ENCODE data around the gene TAS1R3. TPM values are rescaled to one million over a fixed set of nuclear protein-coding genes. Genes with fewer than 3 reads are reported as not detected.
A peak's percentile ranks its signal among the peaks of the same experiment; 100 is the strongest.

Gene TAS1R3
- polyA plus RNA-seq, 3 donors = 0.21 to 0.29 (median 0.24) TPM

DNA sequence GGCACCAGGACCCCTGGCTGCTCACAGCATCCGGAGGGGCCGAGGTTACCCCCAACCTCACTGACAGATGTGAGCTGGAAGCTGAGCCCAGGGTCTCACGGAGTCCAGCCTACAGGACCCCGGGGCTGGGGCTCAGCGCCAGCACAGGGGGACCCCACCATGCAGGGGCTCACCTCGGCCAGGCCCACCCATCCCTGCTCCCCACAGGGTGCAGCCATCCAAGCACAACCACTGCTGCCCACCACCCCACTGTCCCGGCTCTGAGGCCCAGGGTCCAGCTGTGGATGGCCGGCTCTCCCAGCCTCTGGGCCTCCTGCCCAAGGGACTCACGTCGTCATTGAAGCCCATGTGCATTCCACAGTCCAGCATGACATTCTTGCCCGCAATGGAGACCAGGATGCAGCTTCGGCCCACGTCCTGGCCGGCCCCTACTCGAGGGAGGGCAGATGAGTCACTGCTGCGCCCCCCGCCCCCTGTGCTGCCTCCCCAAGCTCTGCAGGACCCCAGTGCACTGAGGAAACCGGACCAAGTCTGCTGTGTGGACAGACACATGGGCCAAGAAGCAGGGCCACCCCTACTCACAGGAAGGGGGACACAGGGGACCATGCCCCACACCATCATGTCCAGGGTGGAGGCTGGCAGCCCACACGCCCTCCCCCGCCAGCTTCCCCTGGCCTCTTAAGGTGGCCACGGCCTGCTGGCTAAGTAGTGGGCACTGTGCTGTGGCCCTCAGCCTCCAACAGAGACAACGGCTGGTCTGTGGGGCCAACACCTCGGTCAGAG is 10.2 kb upstream of the TAS1R3 start:
- DNase-seq (ENCODE audit: low read depth in 3 of 3, low spot score in 2 of 3) = no peak

DNA sequence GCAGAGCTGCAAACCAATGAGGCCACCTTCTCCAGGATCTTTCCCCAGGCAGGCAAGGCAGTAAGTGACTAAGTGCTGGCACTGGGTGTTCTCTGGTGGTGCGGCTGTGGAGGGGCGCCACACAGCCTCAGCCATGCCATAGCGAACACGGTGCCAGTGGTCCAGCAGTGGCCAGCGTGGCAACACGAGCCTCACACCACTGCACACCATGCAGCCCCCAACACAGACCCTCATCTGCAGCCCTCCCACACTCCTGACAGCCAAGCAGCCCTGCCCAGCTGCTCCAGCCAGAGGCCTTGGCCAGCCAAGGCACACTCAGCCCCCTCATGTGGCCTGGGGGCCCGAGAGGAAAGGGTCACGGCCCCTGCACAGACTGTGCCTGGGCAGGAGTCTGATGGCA is 9.6 kb upstream of the TAS1R3 start:
- no peak for DNase-seq (ENCODE audit: low read depth in 3 of 3, low spot score in 2 of 3)

DNA sequence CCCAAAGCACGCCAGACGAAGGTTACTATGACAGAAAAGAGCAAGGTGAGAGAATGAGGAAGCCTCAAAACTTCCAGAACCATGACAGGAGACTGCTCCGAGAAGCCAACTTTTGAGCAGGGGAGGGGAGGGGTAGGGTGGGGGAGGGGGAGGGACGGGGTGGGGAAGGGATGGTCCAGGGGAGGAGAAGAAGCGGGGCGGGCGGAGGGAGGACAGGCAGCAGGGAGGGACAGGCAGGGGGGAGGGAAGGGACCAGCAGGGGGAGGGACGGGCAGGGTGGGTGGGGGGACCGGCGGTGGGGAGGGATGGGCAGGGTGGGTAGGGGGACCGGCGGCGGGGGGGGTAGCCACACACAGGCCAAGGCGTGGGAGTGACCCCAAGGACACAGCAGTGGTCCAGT is 8.7 kb upstream of the TAS1R3 start:
- no peak for DNase-seq (ENCODE audit: low read depth in 3 of 3, low spot score in 2 of 3)

DNA sequence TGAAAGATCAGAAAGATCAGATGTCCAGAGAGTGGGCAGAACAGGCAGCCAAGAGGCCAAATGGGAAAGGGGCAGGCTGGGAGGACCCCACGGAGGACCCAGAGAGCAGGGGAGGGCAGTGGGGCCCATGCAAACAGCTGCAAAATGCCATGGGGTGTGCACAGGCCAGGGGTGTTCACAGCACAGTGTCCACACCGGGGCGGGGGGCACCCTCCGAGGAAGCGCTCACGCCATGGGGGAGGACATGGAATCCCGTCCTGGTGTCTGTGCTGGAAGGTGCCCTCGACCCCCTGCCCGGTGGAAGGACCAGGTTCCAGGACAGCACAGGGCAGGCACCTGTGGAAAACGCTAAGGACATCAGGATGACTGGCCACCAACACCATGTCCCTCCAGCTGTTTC is 8.1 kb upstream of the TAS1R3 start:
- DNase-seq (ENCODE audit: low read depth in 3 of 3, low spot score in 2 of 3) = no peak

DNA sequence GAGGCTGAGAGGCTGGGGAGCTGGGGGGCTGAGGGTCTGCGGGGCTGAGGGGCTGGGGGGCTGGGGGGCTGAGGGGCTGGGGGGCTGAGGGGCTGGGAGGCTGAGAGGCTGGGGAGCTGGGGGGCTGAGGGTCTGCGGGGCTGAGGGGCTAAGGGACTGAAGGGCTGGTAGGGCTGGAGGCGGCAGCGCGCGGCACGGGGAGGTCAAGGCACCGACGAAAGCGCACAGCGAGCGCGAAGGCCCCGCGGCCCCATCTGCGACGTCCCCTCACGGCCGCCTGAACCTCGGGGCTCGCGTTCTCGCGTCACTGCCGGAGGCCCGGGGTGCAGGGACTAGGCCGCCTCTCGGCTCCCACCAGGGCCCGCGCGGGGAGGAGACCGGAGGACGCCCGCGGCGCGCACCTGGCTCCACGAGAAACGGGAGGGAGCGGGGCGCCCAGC is 7.0 kb upstream of the TAS1R3 start:
- no peak for DNase-seq (ENCODE audit: low read depth in 3 of 3, low spot score in 2 of 3)

DNA sequence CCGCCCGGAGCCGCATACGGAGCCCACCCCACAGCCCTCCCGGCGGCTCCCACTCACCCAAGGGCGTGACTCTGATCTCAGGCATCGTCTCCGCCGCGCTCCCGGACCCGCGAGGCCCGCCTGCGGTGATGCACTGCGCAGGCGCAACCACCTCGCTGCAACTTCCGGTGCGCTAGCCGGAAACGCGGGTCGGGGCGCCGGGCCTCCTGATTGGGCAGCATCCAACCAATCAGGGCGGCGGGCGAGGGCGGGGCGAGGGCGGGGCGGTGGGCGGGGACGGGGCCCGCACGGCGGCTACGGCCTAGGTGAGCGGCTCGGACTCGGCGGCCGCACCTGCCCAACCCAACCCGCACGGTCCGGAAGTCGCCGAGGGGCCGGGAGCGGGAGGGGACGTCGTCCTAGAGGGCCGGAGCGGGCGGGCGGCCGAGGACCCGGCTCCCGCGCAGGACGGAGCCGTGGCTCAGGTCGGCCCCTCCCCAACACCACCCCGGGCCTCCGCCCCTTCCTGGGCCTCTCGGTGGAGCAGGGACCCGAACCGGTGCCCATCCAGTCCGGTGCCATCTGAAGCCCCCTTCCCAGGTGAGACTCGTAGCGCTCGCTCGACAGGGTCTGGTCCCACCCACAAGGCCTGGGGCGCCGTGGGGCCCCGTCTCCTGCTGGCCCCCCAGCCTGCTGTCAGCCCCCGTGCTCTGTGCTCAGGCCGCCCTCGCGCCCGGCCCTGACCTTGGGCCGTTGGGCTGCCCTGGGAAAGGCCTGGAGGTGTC is 6.4 kb upstream of the TAS1R3 start, which contains the start of the genes CPTP and INTS11:
CPTP (plus strand) TSS at position 279 of the 764 bp plus-strand sequence. CDS start 2,109 bp downstream, outside the sequence.
INTS11 (minus strand) TSS at position 137 of the 764 bp plus-strand sequence; CDS start at position 85, 52 bp downstream.
- peak in 2 of 3 donors; percentile 76 to 78 for DNase-seq (ENCODE audit: low read depth in 3 of 3, low spot score in 2 of 3)

DNA sequence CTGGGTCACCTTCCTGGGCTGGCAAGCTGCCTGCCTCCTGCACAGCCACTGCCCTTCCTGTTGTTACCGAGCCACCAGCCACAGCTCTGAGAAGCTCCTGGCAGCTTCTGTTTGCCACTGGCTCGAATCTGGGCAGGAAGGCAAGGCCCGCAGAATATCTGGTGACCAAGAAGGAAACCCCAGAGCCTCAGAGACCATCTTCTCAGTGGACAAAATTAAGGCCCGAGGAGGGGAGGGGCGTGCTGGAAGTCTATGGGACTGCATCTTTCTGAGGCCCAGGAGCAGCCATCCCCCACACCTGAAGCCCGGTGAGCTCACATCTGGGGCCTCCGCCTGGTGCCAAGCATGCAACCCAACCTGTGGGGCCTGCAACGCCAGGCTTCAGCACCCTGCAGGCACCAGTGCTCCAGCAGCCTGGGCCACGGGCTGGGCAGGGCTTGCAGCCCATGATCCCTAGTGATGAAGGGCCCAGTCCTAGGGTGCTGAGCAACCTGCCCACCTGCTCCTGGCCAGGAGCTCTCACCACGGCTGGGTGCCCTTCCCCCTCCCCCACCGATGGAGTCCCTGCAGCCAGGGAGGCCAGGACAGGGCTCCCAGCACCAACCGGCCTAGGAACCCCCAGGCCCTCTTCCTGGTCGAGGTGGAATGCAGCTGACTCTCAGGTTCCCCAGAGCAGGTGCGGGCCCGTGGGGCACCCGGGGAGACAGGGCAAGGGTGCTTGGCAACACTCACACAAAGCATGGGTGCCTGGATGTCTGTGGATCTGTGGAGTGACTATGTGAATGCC is 5.6 kb upstream of the TAS1R3 start:
- no peak for DNase-seq (ENCODE audit: low read depth in 3 of 3, low spot score in 2 of 3)

DNA sequence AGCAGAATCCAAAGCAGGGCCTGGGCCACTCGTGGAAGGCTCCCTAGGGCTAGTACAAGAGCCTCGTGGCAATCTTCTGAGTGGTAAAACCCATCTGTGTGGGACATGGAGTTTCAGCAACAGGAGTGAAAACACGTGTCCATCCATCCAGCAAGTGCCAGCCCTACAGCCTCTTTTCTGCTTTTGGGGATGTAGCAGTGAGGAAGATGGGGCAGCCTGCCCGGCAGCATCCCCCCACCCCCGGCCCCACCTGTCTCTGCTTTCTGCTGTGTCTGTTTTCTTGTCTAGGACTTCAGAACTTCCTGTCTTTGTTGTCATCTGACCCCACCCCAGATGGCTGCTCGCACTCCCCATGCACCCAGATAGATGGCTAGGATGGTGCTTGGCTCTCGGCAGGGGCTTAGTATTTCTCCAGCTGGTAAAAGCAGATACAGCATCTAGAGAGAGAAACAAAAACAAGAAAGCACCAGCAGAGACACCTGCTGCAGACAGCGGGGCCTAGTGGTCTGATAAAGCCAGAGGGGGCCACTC is 4.9 kb upstream of the TAS1R3 start:
- DNase-seq (ENCODE audit: low read depth in 3 of 3, low spot score in 2 of 3) = no peak

DNA sequence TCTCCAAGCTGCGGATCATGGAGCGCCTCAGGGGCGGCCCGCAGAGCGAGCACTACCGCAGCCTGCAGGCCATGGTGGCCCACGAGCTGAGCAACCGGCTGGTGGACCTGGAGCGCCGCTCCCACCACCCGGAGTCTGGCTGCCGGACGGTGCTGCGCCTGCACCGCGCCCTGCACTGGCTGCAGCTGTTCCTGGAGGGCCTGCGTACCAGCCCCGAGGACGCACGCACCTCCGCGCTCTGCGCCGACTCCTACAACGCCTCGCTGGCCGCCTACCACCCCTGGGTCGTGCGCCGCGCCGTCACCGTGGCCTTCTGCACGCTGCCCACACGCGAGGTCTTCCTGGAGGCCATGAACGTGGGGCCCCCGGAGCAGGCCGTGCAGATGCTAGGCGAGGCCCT is 3.8 kb upstream of the TAS1R3 start:
- no peak for DNase-seq (ENCODE audit: low read depth in 3 of 3, low spot score in 2 of 3)

DNA sequence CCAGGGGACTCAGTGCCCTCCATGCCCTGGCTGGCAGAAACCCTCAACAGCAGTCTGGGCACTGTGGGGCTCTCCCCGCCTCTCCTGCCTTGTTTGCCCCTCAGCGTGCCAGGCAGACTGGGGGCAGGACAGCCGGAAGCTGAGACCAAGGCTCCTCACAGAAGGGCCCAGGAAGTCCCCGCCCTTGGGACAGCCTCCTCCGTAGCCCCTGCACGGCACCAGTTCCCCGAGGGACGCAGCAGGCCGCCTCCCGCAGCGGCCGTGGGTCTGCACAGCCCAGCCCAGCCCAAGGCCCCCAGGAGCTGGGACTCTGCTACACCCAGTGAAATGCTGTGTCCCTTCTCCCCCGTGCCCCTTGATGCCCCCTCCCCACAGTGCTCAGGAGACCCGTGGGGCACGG is 2.8 kb upstream of the TAS1R3 start:
- no peak for DNase-seq (ENCODE audit: low read depth in 3 of 3, low spot score in 2 of 3)

DNA sequence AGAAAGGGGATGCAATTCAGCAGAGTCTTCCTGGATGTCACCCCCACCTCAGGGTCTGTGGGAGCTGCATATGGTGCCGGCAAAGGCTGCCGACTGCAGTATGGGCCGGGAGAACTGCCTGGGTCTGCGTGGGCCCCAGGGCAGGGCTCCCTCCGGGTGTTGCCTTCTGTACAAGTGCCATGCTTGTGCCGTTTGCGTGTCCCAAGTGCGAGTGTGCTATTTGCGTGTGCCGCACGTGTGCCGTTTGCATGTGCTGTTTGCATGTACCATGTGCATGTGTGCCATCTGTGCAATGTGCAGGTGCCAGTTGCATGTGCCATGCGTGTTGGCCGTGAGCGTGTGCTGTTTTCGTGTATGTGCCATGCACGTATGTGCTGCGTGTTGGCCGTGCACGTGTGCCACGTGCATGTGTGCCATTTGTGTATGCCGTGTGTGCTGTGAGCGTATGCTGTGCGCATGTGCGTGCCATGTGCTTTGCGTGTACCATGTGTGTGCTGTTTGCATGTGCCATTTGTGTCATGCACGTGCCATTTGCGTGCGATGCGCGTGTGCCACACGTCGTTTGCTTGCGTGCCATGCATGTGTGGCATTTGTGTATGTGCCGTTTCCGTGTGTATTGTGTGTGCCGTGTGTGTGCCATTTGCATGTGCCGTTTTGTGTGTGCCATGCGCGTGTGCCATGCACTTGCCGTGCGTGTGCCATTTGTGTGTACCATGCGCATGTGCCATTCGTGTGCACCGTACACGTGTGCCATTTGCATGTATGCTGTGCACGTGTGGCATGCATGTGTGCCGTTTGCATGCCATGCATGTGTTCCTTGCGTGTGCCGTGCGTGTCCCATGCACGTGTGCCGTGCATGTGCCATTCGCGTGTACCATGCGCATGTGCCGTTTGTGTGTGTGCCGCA is 1.5 kb upstream of the TAS1R3 start:
- DNase-seq (ENCODE audit: low read depth in 3 of 3, low spot score in 2 of 3) = no peak

DNA sequence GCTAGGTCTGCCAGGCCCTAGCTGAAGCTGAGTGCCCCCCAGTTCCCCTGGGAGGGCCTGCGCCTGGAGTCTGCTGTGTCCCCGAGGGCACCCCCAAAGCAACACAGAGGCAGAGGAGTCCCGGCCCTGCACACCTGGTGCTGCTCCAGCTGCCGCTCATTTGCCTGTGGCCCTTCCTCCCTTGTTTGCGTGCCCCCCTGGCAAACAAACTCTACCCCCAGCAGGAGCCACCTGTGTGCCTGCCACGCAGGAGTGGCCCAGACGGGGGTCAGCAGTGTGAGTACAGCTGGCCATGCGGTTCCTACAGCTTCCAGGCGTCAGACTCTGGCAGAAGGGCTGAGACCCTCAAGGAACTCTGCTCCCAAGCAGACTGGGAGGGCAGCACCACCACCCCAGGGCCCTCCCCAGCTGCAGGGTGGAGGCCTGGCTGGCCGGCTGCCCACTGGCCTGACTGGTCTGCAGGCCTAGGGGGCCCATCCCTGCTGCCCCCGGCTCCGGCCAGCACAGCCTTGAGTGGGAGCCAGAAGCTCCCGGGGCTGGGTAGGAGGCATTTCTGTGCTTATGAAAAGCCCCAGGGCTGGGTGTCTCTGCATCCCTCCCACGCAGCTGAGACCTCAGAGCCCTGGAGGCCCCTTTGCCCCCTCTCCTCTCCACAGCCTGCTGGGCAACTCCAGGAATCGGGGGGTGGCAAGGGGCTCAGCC is 563 bp upstream of the TAS1R3 start:
- DNase-seq (ENCODE audit: low read depth in 3 of 3, low spot score in 2 of 3) = no peak

DNA sequence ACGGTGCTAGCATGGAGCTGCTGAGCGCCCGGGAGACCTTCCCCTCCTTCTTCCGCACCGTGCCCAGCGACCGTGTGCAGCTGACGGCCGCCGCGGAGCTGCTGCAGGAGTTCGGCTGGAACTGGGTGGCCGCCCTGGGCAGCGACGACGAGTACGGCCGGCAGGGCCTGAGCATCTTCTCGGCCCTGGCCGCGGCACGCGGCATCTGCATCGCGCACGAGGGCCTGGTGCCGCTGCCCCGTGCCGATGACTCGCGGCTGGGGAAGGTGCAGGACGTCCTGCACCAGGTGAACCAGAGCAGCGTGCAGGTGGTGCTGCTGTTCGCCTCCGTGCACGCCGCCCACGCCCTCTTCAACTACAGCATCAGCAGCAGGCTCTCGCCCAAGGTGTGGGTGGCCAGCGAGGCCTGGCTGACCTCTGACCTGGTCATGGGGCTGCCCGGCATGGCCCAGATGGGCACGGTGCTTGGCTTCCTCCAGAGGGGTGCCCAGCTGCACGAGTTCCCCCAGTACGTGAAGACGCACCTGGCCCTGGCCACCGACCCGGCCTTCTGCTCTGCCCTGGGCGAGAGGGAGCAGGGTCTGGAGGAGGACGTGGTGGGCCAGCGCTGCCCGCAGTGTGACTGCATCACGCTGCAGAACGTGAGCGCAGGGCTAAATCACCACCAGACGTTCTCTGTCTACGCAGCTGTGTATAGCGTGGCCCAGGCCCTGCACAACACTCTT is 1.1 kb downstream of the TAS1R3 start:
- no peak for DNase-seq (ENCODE audit: low read depth in 3 of 3, low spot score in 2 of 3)

DNA sequence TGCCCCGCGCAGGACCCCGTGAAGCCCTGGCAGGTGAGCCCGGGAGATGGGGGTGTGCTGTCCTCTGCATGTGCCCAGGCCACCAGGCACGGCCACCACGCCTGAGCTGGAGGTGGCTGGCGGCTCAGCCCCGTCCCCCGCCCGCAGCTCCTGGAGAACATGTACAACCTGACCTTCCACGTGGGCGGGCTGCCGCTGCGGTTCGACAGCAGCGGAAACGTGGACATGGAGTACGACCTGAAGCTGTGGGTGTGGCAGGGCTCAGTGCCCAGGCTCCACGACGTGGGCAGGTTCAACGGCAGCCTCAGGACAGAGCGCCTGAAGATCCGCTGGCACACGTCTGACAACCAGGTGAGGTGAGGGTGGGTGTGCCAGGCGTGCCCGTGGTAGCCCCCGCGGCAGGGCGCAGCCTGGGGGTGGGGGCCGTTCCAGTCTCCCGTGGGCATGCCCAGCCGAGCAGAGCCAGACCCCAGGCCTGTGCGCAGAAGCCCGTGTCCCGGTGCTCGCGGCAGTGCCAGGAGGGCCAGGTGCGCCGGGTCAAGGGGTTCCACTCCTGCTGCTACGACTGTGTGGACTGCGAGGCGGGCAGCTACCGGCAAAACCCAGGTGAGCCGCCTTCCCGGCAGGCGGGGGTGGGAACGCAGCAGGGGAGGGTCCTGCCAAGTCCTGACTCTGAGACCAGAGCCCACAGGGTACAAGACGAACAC is 1.8 kb downstream of the TAS1R3 start:
- DNase-seq (ENCODE audit: low read depth in 3 of 3, low spot score in 2 of 3) = no peak

DNA sequence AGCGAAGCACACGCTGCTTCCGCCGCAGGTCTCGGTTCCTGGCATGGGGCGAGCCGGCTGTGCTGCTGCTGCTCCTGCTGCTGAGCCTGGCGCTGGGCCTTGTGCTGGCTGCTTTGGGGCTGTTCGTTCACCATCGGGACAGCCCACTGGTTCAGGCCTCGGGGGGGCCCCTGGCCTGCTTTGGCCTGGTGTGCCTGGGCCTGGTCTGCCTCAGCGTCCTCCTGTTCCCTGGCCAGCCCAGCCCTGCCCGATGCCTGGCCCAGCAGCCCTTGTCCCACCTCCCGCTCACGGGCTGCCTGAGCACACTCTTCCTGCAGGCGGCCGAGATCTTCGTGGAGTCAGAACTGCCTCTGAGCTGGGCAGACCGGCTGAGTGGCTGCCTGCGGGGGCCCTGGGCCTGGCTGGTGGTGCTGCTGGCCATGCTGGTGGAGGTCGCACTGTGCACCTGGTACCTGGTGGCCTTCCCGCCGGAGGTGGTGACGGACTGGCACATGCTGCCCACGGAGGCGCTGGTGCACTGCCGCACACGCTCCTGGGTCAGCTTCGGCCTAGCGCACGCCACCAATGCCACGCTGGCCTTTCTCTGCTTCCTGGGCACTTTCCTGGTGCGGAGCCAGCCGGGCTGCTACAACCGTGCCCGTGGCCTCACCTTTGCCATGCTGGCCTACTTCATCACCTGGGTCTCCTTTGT is 2.6 kb downstream of the TAS1R3 start:
- DNase-seq (ENCODE audit: low read depth in 3 of 3, low spot score in 2 of 3) = no peak

DNA sequence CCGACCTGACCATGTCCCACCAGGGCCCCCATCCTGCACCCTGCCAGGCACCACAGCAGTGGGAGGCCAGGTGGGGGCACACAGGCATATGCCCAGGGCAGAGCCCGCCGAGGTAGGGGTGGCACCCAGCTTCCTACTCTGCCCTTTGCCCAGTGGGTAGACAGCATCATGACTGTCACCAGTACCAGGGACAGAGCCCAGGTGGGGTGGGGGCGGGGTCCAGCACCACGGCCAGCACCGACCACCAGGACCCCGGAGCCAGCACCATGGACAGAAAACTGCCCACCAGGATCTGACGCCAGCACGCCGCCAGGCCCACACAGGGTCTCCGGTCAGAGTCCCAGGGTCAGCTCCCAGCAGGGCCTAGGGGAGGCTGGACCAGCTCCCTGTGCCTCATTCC is 3.8 kb downstream of the TAS1R3 start:
- no peak for DNase-seq (ENCODE audit: low read depth in 3 of 3, low spot score in 2 of 3)

DNA sequence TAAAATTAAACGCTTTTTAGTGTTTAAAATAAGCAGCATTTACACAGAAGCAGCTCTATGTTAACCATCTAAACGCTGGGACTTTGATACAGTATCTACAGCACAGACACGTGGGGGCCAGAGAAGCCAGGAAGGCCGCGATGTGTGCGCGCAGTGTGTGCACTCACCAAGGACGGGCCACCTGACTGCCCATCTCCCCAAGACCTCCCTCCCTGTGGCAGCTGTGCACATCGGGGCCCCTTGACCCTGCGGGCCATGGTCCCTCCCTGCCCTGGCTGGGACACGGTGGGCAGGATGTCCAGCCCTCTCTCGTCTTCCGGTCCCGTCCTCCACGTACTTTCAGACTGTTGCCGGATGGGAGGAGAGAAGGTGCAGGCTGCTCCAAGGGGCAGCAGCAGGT is 4.2 kb downstream of the TAS1R3 start:
- DNase-seq (ENCODE audit: low read depth in 3 of 3, low spot score in 2 of 3) = no peak

Data from right renal cortex interstitium (tissue), 3 donors.